ENCODE results near the gene SF3A2.

GRCh38 chr19:2250766-2251105 lies 14.1 kb downstream of the SF3A2 start:
- TF ChIP-seq POLR2A (IDR thresholded peaks at IDR 0.05) (no peak), CTCF (IDR thresholded peaks at IDR 0.05 in 8 of 11, conservative IDR thresholded peaks at IDR 0.05 in 3 of 11) (no peak)
